Measurements from ENCODE around the gene CENPP.

The CENPP gene

DNA sequence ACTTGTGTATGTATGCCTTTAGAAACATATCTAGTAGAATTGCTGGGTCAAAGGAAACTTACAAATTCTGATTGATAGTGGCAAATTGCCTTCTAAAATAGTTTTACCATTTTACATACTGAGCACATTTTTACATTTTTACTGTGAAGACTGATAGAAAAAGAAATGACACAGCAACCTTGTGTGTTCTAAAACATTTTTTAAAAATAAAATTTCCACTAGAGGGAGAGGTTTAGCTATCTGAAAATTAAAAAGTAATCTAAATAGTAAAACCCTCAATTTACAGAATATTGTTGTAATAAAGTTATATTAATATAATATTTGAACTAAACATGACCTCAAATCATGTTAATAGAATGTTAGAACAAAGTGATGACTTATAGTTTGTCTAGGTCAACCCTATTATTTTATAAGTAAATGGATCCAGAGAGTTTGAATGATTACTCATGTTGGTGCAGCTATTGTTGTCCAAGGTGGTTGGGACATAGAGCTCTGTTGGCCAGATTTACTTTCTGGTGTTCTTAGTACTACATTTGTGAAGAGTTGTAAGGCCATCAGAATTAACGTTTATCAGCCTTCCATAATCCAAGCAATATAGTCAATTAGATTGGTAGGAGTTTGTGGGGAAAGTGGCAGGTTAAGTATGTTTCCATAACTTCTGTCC lies 17.2 kb downstream of the CENPP start:
- Histone ChIP-seq H2AFZ (ENCODE audit: low read depth, low read length, severe bottlenecking) (no peak overlapping the region), H3K4me2 (ENCODE audit: low read depth, low read length, poor library complexity, severe bottlenecking) (no peak overlapping the region), H3K36me3 (ENCODE audit: low read length) (peaks cover 36% of the 10 kb centered on the region), H3F3A (ENCODE audit: insufficient read depth) (no peaks in the 10 kb centered on the region), H3K9ac (ENCODE audit: low read length) (no peak overlapping the region), H4K20me1 (ENCODE audit: low read depth, low read length) (no peaks in the 10 kb centered on the region), H3K27me3 (ENCODE audit: low read length) (no peaks in the 10 kb centered on the region), H3K4me3 (ENCODE audit: insufficient read depth, low read length, poor library complexity, severe bottlenecking) (no peak overlapping the region), H3K79me2 (ENCODE audit: insufficient read depth, low read length) (no peaks in the 10 kb centered on the region), H3K9me3 (ENCODE audit: insufficient read depth, low read length) (0 out of 2 replicates have a peak, but pooled peaks cover 4% of the 10 kb centered on the region), H3K27ac (ENCODE audit: low read depth, low read length) (no peak overlapping the region), H3K9me2 (replicated peaks; ENCODE audit: insufficient read depth, low read length) (no peaks in the 10 kb centered on the region)
- TF ChIP-seq, protein P1, sequence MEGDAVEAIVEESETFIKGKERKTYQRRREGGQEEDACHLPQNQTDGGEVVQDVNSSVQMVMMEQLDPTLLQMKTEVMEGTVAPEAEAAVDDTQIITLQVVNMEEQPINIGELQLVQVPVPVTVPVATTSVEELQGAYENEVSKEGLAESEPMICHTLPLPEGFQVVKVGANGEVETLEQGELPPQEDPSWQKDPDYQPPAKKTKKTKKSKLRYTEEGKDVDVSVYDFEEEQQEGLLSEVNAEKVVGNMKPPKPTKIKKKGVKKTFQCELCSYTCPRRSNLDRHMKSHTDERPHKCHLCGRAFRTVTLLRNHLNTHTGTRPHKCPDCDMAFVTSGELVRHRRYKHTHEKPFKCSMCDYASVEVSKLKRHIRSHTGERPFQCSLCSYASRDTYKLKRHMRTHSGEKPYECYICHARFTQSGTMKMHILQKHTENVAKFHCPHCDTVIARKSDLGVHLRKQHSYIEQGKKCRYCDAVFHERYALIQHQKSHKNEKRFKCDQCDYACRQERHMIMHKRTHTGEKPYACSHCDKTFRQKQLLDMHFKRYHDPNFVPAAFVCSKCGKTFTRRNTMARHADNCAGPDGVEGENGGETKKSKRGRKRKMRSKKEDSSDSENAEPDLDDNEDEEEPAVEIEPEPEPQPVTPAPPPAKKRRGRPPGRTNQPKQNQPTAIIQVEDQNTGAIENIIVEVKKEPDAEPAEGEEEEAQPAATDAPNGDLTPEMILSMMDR (IDR thresholded peaks at IDR 0.05; ENCODE audit: insufficient read depth, low read length, poor library complexity, severe bottlenecking): no peak
- TF ChIP-seq EZH2phosphoT487 (conservative IDR thresholded peaks at IDR 0.05; ENCODE audit: low read length): no peak

DNA sequence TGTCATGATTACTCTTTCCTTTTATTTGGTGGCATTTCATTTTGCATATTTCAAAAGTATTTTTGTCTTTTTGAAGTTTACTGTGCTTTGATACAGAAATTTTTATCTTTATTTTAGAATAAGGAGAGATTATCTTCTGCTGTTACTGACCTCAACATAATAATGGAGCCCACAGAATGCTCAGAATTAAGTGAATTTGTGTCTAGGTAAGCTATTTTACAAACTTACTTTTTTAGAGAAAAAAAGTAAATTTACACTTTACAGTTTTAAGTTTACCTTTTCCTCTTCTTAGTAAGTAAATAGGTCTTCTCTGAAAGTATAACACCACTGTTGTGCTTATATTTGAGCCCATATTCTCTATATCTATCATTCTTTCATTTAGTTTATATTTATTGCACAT lies 19.8 kb downstream of the CENPP start:
- Histone ChIP-seq H3K27me3 (ENCODE audit: low read length) (no peaks in the 10 kb centered on the region), H3K4me2 (ENCODE audit: low read depth, low read length, poor library complexity, severe bottlenecking) (no peak overlapping the region), H3K4me3 (ENCODE audit: insufficient read depth, low read length, poor library complexity, severe bottlenecking) (no peak overlapping the region), H3K9me3 (ENCODE audit: insufficient read depth, low read length) (no peaks in the 10 kb centered on the region), H3K9me2 (replicated peaks; ENCODE audit: insufficient read depth, low read length) (no peaks in the 10 kb centered on the region), H3K36me3 (ENCODE audit: low read length) (peaks cover 16% of the 10 kb centered on the region; the same call in 1 of the 2 replicates), H3K9ac (ENCODE audit: low read length) (no peak overlapping the region), H3F3A (ENCODE audit: insufficient read depth) (no peaks in the 10 kb centered on the region), H3K79me2 (ENCODE audit: insufficient read depth, low read length) (no peaks in the 10 kb centered on the region), H3K27ac (ENCODE audit: low read depth, low read length) (no peak overlapping the region), H4K20me1 (ENCODE audit: low read depth, low read length) (no peaks in the 10 kb centered on the region), H2AFZ (ENCODE audit: low read depth, low read length, severe bottlenecking) (no peak overlapping the region)
- TF ChIP-seq EZH2phosphoT487 (conservative IDR thresholded peaks at IDR 0.05; ENCODE audit: low read length): no peak
- TF ChIP-seq, protein P1 (IDR thresholded peaks at IDR 0.05; ENCODE audit: insufficient read depth, low read length, poor library complexity, severe bottlenecking): no peak

DNA sequence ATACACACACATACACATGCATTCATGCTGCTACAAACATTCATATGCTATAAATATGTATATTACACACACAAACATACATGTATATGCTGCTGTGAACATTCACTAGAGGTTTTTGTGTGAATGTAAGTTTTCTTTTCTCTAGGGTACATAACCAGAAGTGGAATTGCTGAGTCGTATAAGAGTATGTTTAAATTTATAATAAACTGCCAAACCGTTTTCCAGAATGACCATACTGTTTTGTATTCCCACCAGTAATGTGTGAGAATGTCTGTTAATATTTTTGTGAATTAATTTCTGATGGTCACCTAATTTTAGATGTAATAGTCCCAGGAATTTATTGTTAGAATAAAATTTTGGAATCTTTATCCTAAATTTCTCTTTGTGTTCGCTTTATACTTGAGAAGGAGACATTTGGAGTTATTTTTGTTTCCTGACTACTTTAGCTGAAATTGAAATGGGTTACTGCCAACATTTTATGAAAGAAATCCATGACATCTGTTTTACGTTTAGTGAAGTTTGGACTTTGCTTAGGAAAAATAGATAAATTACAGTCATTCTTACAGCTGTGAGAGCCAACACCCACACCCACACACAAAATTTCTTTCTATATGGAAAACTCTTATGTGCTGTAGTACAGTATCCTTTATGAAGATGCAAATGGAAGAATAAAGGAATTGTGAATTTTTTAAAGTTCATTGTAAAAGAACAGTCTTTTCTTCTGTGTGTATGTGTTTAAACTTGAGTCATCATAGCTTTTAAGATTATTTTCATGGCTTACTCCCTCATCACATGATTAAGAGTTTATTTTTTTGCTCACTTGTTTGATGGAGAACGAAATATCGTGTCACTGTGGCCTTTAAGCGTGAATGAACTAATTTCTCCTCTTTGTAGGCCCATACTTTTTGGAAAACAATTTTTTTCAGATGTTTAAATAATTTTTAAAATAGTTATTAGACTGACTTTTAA lies 24.3 kb downstream of the CENPP start:
- Histone ChIP-seq H3K9me3 (ENCODE audit: insufficient read depth, low read length) (no peaks in the 10 kb centered on the region), H3K79me2 (ENCODE audit: insufficient read depth, low read length) (no peaks in the 10 kb centered on the region), H2AFZ (ENCODE audit: low read depth, low read length, severe bottlenecking) (no peak overlapping the region), H3F3A (ENCODE audit: insufficient read depth) (no peaks in the 10 kb centered on the region), H3K27me3 (ENCODE audit: low read length) (no peaks in the 10 kb centered on the region), H3K27ac (ENCODE audit: low read depth, low read length) (no peak overlapping the region), H3K4me2 (ENCODE audit: low read depth, low read length, poor library complexity, severe bottlenecking) (no peak overlapping the region), H3K4me3 (ENCODE audit: insufficient read depth, low read length, poor library complexity, severe bottlenecking) (no peak overlapping the region), H3K36me3 (ENCODE audit: low read length) (peaks cover 19% of the 10 kb centered on the region; the same call in 1 of the 2 replicates), H4K20me1 (ENCODE audit: low read depth, low read length) (no peaks in the 10 kb centered on the region), H3K9ac (ENCODE audit: low read length) (no peak overlapping the region), H3K9me2 (replicated peaks; ENCODE audit: insufficient read depth, low read length) (no peaks in the 10 kb centered on the region)
- no peak for TF ChIP-seq EZH2phosphoT487 (conservative IDR thresholded peaks at IDR 0.05; ENCODE audit: low read length)
- TF ChIP-seq, protein P1 (IDR thresholded peaks at IDR 0.05; ENCODE audit: insufficient read depth, low read length, poor library complexity, severe bottlenecking): no peak
